ENCODE results near the gene HOXA6. TPM values are rescaled to one million over a fixed set of nuclear protein-coding genes. Genes with fewer than 3 reads are reported as not detected.

HOXA6 gene
- polyA plus RNA-seq, 1 experiment, result 0.77 TPM

GRCh38 chr7:27172315-27172774 is 24.8 kb upstream of the HOXA6 start:
- no peak for DNase-seq (ENCODE audit: low read depth)
- H3K36me3 ChIP-seq (ENCODE audit: control insufficient read depth, insufficient read depth, low read length), result peaks cover 15% of the 10 kb centered on the region
- H3K4me3 ChIP-seq (ENCODE audit: low read depth, low read length), result peak overlapping the region; percentile 72
- ChIA-PET CTCF (interaction anchor here (0.8 to 16.1 kb wide), 8 partner anchors 7 to 905 kb away, joined by 3 to 187 read pairs (median 4); partner anchors contain the start of gene HOXA11), POLR2A (interaction anchor here (1.1 to 1.3 kb wide), 2 partner anchors 15 to 23 kb away, joined by 6 to 8 read pairs; no protein-coding TSS in a partner anchor)
- no peaks in the 10 kb centered on the region for H3K27me3 ChIP-seq (ENCODE audit: control insufficient read depth, insufficient read depth, low read length)
- TF ChIP-seq CTCF (IDR thresholded peaks at IDR 0.05; ENCODE audit: insufficient read depth, low read depth, low read length), result no peak

GRCh38 chr7:27171637-27172314 is 24.2 kb upstream of the HOXA6 start:
- ChIA-PET CTCF (interaction anchor here (1.4 to 16.1 kb wide), 4 partner anchors 8 to 23 kb away, joined by 3 to 187 read pairs (median 28); partner anchors contain the start of gene HOXA11), POLR2A (interaction anchor here (1.3 kb wide), 1 partner anchor 15 kb away, joined by 8 read pairs; no protein-coding TSS in a partner anchor)
- peak overlapping the region; percentile 72 for H3K4me3 ChIP-seq (ENCODE audit: low read depth, low read length)
- TF ChIP-seq CTCF (IDR thresholded peaks at IDR 0.05; ENCODE audit: insufficient read depth, low read depth, low read length), result 0 out of 2 replicates have a peak, but pooled peaks have one; percentile 5
- no peak for DNase-seq (ENCODE audit: low read depth)
- no peaks in the 10 kb centered on the region for H3K27me3 ChIP-seq (ENCODE audit: control insufficient read depth, insufficient read depth, low read length)
- H3K36me3 ChIP-seq (ENCODE audit: control insufficient read depth, insufficient read depth, low read length), result peaks cover 13% of the 10 kb centered on the region

GRCh38 chr7:27171325-27171636 is 23.7 kb upstream of the HOXA6 start:
- H3K4me3 ChIP-seq (ENCODE audit: low read depth, low read length), result peak overlapping the region; percentile 72
- no peak for TF ChIP-seq CTCF (IDR thresholded peaks at IDR 0.05; ENCODE audit: insufficient read depth, low read depth, low read length)
- peaks cover 13% of the 10 kb centered on the region for H3K36me3 ChIP-seq (ENCODE audit: control insufficient read depth, insufficient read depth, low read length)
- POLR2A ChIA-PET, result no interaction called here
- no peaks in the 10 kb centered on the region for H3K27me3 ChIP-seq (ENCODE audit: control insufficient read depth, insufficient read depth, low read length)
- CTCF ChIA-PET, result interaction anchor here (1.4 to 16.1 kb wide), 4 partner anchors 8 to 23 kb away, joined by 3 to 187 read pairs (median 28); partner anchors contain the start of gene HOXA11
- no peak for DNase-seq (ENCODE audit: low read depth)

- no peak for TF ChIP-seq CTCF (IDR thresholded peaks at IDR 0.05; ENCODE audit: insufficient read depth, low read depth, low read length)
- DNase-seq (ENCODE audit: low read depth), result no peak
- peaks cover 13% of the 10 kb centered on the region for H3K36me3 ChIP-seq (ENCODE audit: control insufficient read depth, insufficient read depth, low read length)
- peak overlapping the region; percentile 72 for H3K4me3 ChIP-seq (ENCODE audit: low read depth, low read length)
- ChIA-PET POLR2A (interaction anchor here (0.5 kb wide), 1 partner anchor 176 kb away, joined by 3 read pairs; no protein-coding TSS in a partner anchor), CTCF (interaction anchor here (1.4 to 16.1 kb wide), 4 partner anchors 9 to 24 kb away, joined by 3 to 187 read pairs (median 28); partner anchors contain the start of gene HOXA11)
- no peaks in the 10 kb centered on the region for H3K27me3 ChIP-seq (ENCODE audit: control insufficient read depth, insufficient read depth, low read length)
These were observed 23.1 kb upstream of the HOXA6 start for GRCh38 chr7:27170426-27171324.

Data from BJ (cell line).